Neural crest cell (in vitro differentiated cells): ENCODE results near the gene HSPA12A. TPM values are rescaled to one million over a fixed set of nuclear protein-coding genes. Genes with fewer than 3 reads are reported as not detected.
A peak's percentile ranks its signal among the peaks of the same experiment; 100 is the strongest.

Experiments
- DNase-seq: peaks from one replicate; pipeline ENCODE4 v3.0.0; 2021; ENCODE audit warnings: low read depth, mixed read lengths, low spot score
- H3K27ac Mint-ChIP-seq: one replicate; pipeline ENCODE4 v1.8.0; 2021; ENCODE audit warnings: mild to moderate bottlenecking, mixed read lengths; ENCODE audit not compliant: unreplicated experiment
- H3K27me3 Mint-ChIP-seq: 2 replicates; pipeline ENCODE4 v1.8.0; 2021; ENCODE audit warnings: low read depth, mild to moderate bottlenecking, mixed read lengths
- H3K36me3 Mint-ChIP-seq: 2 replicates; pipeline ENCODE4 v1.8.0; 2021; ENCODE audit warnings: low read depth, mild to moderate bottlenecking, mixed read lengths
- H3K4me1 Mint-ChIP-seq: 2 replicates; pipeline ENCODE4 v1.8.0; 2021; ENCODE audit warnings: mixed read lengths
- H3K4me3 Mint-ChIP-seq: one replicate; pipeline ENCODE4 v1.8.0; 2021; ENCODE audit warnings: mild to moderate bottlenecking, mixed read lengths
- H3K9me3 Mint-ChIP-seq: 2 replicates; pipeline ENCODE4 v1.8.0; 2021; ENCODE audit warnings: mixed read lengths
- total RNA-seq: library from RNA; stranded (reverse); gene quantifications from 2 replicates; pipeline ENCODE4 v1.2.1, GENCODE V29; 2021
- TF ChIP-seq, protein P1 (sequence below): fragments of 200-600 bp; sonication (generic); conservative IDR thresholded peaks from 2 replicates; pipeline ENCODE4 v1.5.0; 2021; ENCODE audit warnings: antibody characterized with exemption, mild to moderate bottlenecking

HSPA12A gene
- total RNA-seq, 1 donor from 2014 or later, result 7.4 TPM

DNA sequence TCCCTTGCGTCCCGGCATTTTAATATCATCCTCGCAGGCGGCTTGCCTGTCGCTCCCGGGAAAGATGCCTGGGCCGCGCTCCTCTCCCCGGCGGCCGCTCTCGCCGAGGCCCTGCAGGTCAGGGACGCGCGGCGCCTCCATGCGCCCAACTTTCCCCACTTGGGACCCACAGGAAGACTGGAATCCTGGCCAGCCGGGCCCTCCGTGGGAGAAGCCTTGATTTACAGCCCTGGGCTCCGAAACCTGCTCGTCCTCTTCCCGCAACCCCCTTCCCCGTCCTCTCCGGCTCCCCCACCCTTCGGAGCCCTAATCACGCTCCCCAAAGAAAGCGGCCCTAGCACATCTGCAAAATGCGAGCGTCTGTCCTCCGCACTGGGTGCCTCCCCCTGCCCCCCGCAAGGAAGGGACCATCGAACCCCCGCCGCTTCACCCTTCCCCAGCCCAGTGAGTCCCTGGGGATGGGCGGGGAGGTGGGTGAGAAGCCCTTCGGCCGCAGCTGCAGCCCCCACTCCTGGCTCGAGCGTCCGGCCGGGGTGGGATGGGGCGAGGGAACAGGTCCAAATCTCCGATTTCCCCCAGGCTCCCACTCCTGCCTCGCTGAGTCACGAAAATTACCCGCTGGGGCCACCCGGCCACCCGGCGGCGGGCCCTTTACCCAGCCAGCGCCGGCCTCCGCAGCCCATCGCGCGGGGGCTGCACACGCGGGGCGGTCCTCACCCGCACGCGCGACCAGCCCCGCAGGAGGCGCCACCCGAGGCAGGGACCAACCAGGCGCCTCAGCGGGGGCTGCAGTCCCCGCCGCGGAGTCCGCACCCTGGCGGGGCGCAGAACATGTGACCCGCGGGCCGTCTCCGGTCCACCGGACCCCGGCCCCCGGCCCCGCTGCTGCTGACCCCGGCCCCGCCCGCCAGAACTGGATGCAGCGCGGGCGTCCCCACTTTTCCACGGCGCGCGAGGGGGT lies 695 bp downstream of the HSPA12A start:
- peaks cover 5% of the 10 kb centered on the region for H3K4me1 Mint-ChIP-seq
- peaks cover 64% of the 10 kb centered on the region for H3K27me3 Mint-ChIP-seq
- H3K4me3 Mint-ChIP-seq, result peak overlapping the region; percentile 87
- no peak for DNase-seq
- H3K36me3 Mint-ChIP-seq, result no peaks in the 10 kb centered on the region
- TF ChIP-seq, protein P1, sequence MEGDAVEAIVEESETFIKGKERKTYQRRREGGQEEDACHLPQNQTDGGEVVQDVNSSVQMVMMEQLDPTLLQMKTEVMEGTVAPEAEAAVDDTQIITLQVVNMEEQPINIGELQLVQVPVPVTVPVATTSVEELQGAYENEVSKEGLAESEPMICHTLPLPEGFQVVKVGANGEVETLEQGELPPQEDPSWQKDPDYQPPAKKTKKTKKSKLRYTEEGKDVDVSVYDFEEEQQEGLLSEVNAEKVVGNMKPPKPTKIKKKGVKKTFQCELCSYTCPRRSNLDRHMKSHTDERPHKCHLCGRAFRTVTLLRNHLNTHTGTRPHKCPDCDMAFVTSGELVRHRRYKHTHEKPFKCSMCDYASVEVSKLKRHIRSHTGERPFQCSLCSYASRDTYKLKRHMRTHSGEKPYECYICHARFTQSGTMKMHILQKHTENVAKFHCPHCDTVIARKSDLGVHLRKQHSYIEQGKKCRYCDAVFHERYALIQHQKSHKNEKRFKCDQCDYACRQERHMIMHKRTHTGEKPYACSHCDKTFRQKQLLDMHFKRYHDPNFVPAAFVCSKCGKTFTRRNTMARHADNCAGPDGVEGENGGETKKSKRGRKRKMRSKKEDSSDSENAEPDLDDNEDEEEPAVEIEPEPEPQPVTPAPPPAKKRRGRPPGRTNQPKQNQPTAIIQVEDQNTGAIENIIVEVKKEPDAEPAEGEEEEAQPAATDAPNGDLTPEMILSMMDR, result no peak
- H3K27ac Mint-ChIP-seq, result no peak overlapping the region
- no peaks in the 10 kb centered on the region for H3K9me3 Mint-ChIP-seq

DNA sequence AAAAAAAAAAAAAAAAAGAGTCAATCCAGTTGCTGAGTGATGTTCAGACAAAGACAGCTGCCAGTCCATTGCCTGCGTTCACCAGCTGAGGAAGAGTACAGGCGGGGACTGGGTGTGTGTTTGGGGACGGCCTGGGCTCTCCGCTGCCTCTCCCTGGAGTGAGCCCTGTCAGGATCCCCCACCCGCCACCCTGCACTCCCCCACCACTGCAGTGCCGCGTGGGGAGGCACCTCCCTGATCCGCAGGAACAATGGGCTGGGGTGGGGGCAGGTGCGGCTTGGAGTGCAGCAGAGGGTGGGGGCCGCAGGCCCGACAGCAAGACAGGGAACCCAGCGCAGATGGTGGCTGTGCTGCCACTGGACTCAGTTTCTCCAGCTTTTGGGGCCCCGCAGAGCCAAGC lies 1.4 kb downstream of the HSPA12A start:
- Mint-ChIP-seq H3K36me3 (no peaks in the 10 kb centered on the region), H3K27ac (no peak overlapping the region), H3K27me3 (peaks cover 66% of the 10 kb centered on the region), H3K4me1 (peaks cover 5% of the 10 kb centered on the region), H3K9me3 (no peaks in the 10 kb centered on the region), H3K4me3 (peak overlapping the region; percentile 87)
- DNase-seq, result no peak
- TF ChIP-seq, protein P1, result no peak

DNA sequence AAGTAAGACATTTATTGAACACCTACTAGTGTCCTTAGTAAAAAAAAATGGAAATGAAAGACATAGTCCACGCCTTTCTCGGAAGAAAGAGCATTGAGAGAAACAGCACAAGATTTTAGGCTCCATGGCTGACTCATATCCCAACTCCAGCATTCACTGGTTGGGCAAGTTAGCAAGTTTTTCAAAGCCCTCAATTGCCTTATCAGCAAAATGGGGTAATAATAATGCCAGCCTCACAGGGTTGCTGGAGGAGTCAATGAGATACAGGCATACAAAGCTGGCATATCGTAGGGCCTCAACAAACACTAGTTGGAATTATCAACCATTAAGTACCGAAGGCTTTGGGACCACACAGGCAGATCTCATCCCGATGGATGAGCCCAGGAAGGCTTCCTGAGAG lies 4.0 kb downstream of the HSPA12A start:
- peaks cover 3% of the 10 kb centered on the region for H3K4me1 Mint-ChIP-seq
- H3K9me3 Mint-ChIP-seq, result no peaks in the 10 kb centered on the region
- no peak for DNase-seq
- TF ChIP-seq, protein P1, result no peak
- no peaks in the 10 kb centered on the region for H3K36me3 Mint-ChIP-seq
- peak overlapping the region; percentile 41 for H3K4me3 Mint-ChIP-seq
- no peak overlapping the region for H3K27ac Mint-ChIP-seq
- peaks cover 55% of the 10 kb centered on the region for H3K27me3 Mint-ChIP-seq

DNA sequence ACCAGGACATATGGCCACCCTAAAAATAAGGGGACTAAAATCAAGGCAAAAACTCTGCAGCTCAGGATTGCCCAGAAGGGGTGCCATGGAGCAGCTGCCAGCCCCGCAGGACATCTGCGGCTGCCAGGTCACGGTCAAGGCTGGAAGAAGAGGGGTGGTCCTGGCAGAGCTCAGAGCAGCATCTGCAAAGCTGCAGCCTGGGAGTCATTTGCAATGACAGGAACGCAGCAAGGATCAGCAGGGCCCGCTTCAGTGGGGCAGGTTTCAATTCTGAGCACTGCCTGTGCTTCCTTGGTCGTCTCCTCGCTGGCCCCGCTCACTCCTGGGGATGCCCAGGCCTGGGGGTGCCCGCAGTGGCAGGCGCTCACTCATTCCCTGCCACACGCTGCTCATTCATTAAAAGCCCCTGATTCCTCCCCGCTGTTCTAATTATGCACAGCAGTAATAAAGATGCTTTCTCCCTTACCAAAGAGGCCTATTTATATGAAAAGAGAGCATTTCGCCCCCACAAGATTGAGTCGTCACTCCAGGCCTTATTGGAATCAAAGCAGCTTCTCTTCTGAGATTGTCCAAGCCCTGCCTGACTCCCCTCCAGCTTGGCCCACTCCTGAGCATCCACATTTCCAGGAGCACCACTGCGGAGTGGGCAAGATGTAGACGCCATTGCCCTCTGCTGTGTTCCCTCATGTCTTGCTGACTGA lies 4.6 kb downstream of the HSPA12A start:
- Mint-ChIP-seq H3K27me3 (peaks cover 51% of the 10 kb centered on the region), H3K4me1 (no peaks in the 10 kb centered on the region), H3K4me3 (peak overlapping the region; percentile 41), H3K9me3 (no peaks in the 10 kb centered on the region), H3K36me3 (no peaks in the 10 kb centered on the region), H3K27ac (no peak overlapping the region)
- DNase-seq, result no peak
- TF ChIP-seq, protein P1, result peak; percentile 41

DNA sequence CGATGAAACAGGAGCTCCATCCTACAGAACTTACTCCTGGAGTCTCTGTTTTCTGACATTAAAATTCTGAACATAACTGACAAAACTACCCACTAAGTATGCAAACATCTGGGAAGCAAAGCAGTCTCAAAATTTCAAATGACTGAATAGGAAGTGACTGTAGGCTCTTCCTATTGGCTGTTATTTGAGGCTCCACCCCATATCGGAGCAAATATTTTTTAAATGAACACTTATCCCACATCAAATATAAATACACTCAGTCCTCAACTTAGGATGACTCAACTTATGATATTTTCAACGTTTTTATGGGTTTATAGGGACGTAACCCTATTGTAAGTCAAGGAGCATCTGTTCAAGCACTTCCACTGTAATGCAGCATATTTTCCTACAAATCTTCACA lies 8.8 kb downstream of the HSPA12A start:
- no peaks in the 10 kb centered on the region for H3K4me1 Mint-ChIP-seq
- TF ChIP-seq, protein P1, result no peak
- no peaks in the 10 kb centered on the region for H3K9me3 Mint-ChIP-seq
- no peak overlapping the region for H3K27ac Mint-ChIP-seq
- DNase-seq, result no peak
- H3K4me3 Mint-ChIP-seq, result no peak overlapping the region
- H3K36me3 Mint-ChIP-seq, result no peaks in the 10 kb centered on the region
- peaks cover 22% of the 10 kb centered on the region for H3K27me3 Mint-ChIP-seq
